ENCODE results near the gene TSSK2.
"Not testable (repeated sequence)": the region's sequence is repeated elsewhere in the genome, so short reads cannot be mapped to it uniquely, and the experiment has no call there.

Gene TSSK2

GRCh38 chr22:19130959-19131684 is at the start of gene TSSK2:
Gene TSSK2 (plus strand): TSS chr22:19131308. CDS start chr22:19131400, 92 bp downstream.
- Histone ChIP-seq H3K36me3 (ENCODE audit: low read depth) (peaks cover 13% of the 10 kb centered on the region), H3K9me3 (ENCODE audit: severe bottlenecking) (no peaks in the 10 kb centered on the region), H3K27me3 (ENCODE audit: insufficient read depth, poor library complexity, severe bottlenecking) (no peaks in the 10 kb centered on the region), H3K4me1 (ENCODE audit: insufficient read depth, poor library complexity, severe bottlenecking) (peaks cover 10% of the 10 kb centered on the region), H3K4me3 (ENCODE audit: severe bottlenecking) (no peak within 1 kb of the TSS), H3K27ac (ENCODE audit: poor library complexity, severe bottlenecking) (peak within 1 kb of the TSS; percentile 29)
- TF ChIP-seq CTCF (IDR thresholded peaks at IDR 0.05; ENCODE audit: poor library complexity, severe bottlenecking): no peak
- no peak for ATAC-seq (ENCODE audit: low read depth)
- DNase-seq (ENCODE audit: low spot score): no peak

DNA sequence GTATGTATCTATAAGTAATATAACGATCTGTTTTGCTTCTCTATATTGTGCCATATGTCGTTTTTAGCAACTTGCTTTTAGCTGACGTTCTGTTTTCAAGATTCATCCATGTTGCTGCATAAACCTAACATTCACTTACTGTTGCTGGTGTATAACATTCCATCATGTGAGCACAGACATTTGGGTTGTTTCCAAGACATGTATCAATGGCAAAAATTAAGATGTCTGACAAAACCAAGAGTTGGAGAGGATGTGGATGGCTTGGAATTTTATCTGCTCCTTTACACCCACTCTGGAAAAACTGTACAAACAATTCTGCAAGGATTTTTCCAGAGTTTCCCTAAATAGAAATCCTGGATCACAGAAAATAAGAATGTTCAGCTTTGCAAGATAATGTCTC is 49.8 kb upstream of the TSSK2 start:
- Histone ChIP-seq H3K36me3 (ENCODE audit: low read depth) (peaks cover 23% of the 10 kb centered on the region), H3K9me3 (ENCODE audit: severe bottlenecking) (no peaks in the 10 kb centered on the region), H3K27ac (ENCODE audit: poor library complexity, severe bottlenecking) (no peak overlapping the region), H3K27me3 (ENCODE audit: insufficient read depth, poor library complexity, severe bottlenecking) (no peaks in the 10 kb centered on the region), H3K4me3 (ENCODE audit: severe bottlenecking) (no peak overlapping the region), H3K4me1 (ENCODE audit: insufficient read depth, poor library complexity, severe bottlenecking) (peaks cover 7% of the 10 kb centered on the region)
- DNase-seq (ENCODE audit: low spot score) (no peak), ATAC-seq (ENCODE audit: low read depth) (no peak)
- TF ChIP-seq CTCF (IDR thresholded peaks at IDR 0.05; ENCODE audit: poor library complexity, severe bottlenecking): no peak

GRCh38 chr22:19082101-19082500 is 49.0 kb upstream of the TSSK2 start:
- H3K4me3 ChIP-seq (ENCODE audit: severe bottlenecking): no peak overlapping the region
- no peak for TF ChIP-seq CTCF (IDR thresholded peaks at IDR 0.05; ENCODE audit: poor library complexity, severe bottlenecking)
- H3K27ac ChIP-seq (ENCODE audit: poor library complexity, severe bottlenecking): no peak overlapping the region
- peaks cover 30% of the 10 kb centered on the region for H3K36me3 ChIP-seq (ENCODE audit: low read depth)
- H3K4me1 ChIP-seq (ENCODE audit: insufficient read depth, poor library complexity, severe bottlenecking): peaks cover 14% of the 10 kb centered on the region
- DNase-seq (ENCODE audit: low spot score): no peak
- H3K9me3 ChIP-seq (ENCODE audit: severe bottlenecking): no peaks in the 10 kb centered on the region
- no peak for ATAC-seq (ENCODE audit: low read depth)
- H3K27me3 ChIP-seq (ENCODE audit: insufficient read depth, poor library complexity, severe bottlenecking): no peaks in the 10 kb centered on the region

DNA sequence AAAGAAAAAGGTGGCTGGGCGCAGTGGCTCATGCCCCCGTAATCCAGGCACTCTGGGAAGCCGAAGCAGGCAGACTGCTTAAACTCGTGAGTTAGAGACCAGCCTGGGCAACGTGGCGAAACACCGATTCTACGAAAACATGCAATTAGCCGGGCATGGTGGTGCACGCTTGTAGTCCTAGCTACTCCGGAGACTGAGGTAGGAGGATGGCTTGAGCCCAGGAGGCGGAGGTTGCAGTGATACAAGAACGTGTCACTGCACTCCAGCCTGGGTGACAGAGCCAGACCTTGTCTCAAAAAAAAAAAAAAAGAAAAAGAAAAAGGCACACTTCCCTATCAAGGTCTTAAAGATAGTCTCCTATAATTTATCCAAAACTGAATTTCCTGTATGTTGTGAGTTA is 48.3 kb upstream of the TSSK2 start:
- no peak for ATAC-seq (ENCODE audit: low read depth)
- peaks cover 32% of the 10 kb centered on the region for H3K36me3 ChIP-seq (ENCODE audit: low read depth)
- no peak overlapping the region for H3K27ac ChIP-seq (ENCODE audit: poor library complexity, severe bottlenecking)

DNA sequence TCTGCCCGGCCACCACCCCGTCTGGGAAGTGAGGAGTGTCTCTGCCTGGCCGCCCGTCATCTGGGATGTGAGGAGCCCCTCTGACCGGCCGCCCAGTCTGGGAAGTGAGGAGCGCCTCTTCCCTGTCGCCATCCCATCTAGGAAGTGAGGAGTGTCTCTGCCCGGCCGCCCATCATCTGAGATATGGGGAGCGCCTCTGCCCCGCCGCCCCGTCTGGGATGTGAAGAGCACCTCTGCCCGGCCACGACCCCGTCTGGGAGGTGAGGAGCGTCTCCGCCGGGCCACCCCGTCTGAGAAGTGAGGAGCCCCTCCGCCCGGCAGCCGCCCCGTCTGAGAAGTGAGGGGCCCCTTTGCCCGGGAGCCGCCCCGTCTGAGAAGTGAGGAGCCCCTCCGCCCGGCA is 47.0 kb upstream of the TSSK2 start:
- DNase-seq (ENCODE audit: low spot score): not testable (repeated sequence)

More for the DNA sequence above, 48.3 kb upstream of the TSSK2 start:
- peaks cover 15% of the 10 kb centered on the region for H3K4me1 ChIP-seq (ENCODE audit: insufficient read depth, poor library complexity, severe bottlenecking)
- no peak for DNase-seq (ENCODE audit: low spot score)
- TF ChIP-seq CTCF (IDR thresholded peaks at IDR 0.05; ENCODE audit: poor library complexity, severe bottlenecking): no peak
- H3K9me3 ChIP-seq (ENCODE audit: severe bottlenecking): no peaks in the 10 kb centered on the region
- H3K27me3 ChIP-seq (ENCODE audit: insufficient read depth, poor library complexity, severe bottlenecking): no peaks in the 10 kb centered on the region
- H3K4me3 ChIP-seq (ENCODE audit: severe bottlenecking): no peak overlapping the region

GRCh38 chr22:19084586-19084985 is 46.5 kb upstream of the TSSK2 start:
- not testable (repeated sequence) for H3K27me3 ChIP-seq (ENCODE audit: insufficient read depth, poor library complexity, severe bottlenecking); H3K9me3 ChIP-seq (ENCODE audit: severe bottlenecking); H3K27ac ChIP-seq (ENCODE audit: poor library complexity, severe bottlenecking); H3K4me3 ChIP-seq (ENCODE audit: severe bottlenecking); DNase-seq (ENCODE audit: low spot score); ATAC-seq (ENCODE audit: low read depth)
- H3K36me3 ChIP-seq (ENCODE audit: low read depth): peaks cover 32% of the 10 kb centered on the region
- H3K4me1 ChIP-seq (ENCODE audit: insufficient read depth, poor library complexity, severe bottlenecking): peaks cover 15% of the 10 kb centered on the region

More for the DNA sequence above, 47.0 kb upstream of the TSSK2 start:
- Histone ChIP-seq H3K36me3 (ENCODE audit: low read depth) (peaks cover 27% of the 10 kb centered on the region), H3K4me1 (ENCODE audit: insufficient read depth, poor library complexity, severe bottlenecking) (peaks cover 15% of the 10 kb centered on the region)
- H3K9me3 ChIP-seq (ENCODE audit: severe bottlenecking); ATAC-seq (ENCODE audit: low read depth); H3K4me3 ChIP-seq (ENCODE audit: severe bottlenecking); H3K27ac ChIP-seq (ENCODE audit: poor library complexity, severe bottlenecking); H3K27me3 ChIP-seq (ENCODE audit: insufficient read depth, poor library complexity, severe bottlenecking): not testable (repeated sequence)
